GM21737 (cell line): Measurements from ENCODE around the gene PEX1.
A peak's percentile ranks its signal among the peaks of the same experiment; 100 is the strongest.
"Not testable (repeated sequence)": the region's sequence is repeated elsewhere in the genome, so short reads cannot be mapped to it uniquely, and the experiment has no call there.

Experiments
- ATAC-seq: cut with Tn5 transposase; IDR thresholded peaks from one replicate; pipeline ENCODE4 v1.9.1; 2021; ENCODE audit warnings: mild to moderate bottlenecking, moderate library complexity; ENCODE audit not compliant: unreplicated experiment

The PEX1 gene

GRCh38 chr7:92528188-92528957 is at the start of gene PEX1, which contains the start of gene RBM48:
TSS of gene PEX1 (minus strand) at chr7:92528520. CDS start at chr7:92528435, 85 bp downstream.
TSS of gene RBM48 (plus strand) at chr7:92528795. CDS start at chr7:92528814, 19 bp downstream.
- ATAC-seq, result peak; percentile 96

GRCh38 chr7:92576296-92576695 is 48.0 kb upstream of the PEX1 start:
- no peak for ATAC-seq

GRCh38 chr7:92569137-92569536 is 40.8 kb upstream of the PEX1 start:
- no peak for ATAC-seq

GRCh38 chr7:92567460-92567859 is 39.1 kb upstream of the PEX1 start:
- no peak for ATAC-seq

GRCh38 chr7:92563345-92563744 is 35.0 kb upstream of the PEX1 start:
- ATAC-seq, result no peak

GRCh38 chr7:92560602-92561001 is 32.3 kb upstream of the PEX1 start:
- ATAC-seq, result no peak

- ATAC-seq, result no peak
These were observed 29.6 kb upstream of the PEX1 start for GRCh38 chr7:92557808-92558362.

- no peak for ATAC-seq
These were observed 28.9 kb upstream of the PEX1 start for GRCh38 chr7:92557249-92557648.

GRCh38 chr7:92550194-92550593 is 21.9 kb upstream of the PEX1 start:
- ATAC-seq, result no peak

GRCh38 chr7:92547579-92547978 is 19.3 kb upstream of the PEX1 start:
- ATAC-seq, result no peak

- ATAC-seq, result no peak
These were observed 18.7 kb upstream of the PEX1 start for GRCh38 chr7:92546856-92547497.

GRCh38 chr7:92545116-92545515 is 16.8 kb upstream of the PEX1 start:
- ATAC-seq, result not testable (repeated sequence)

GRCh38 chr7:92543542-92543941 is 15.2 kb upstream of the PEX1 start:
- ATAC-seq, result not testable (repeated sequence)

GRCh38 chr7:92534572-92534971 is 6.3 kb upstream of the PEX1 start:
- ATAC-seq, result no peak

GRCh38 chr7:92528958-92529264 is 591 bp upstream of the PEX1 start:
- ATAC-seq, result peak; percentile 4

GRCh38 chr7:92527300-92528187 is 776 bp downstream of the PEX1 start:
- no peak for ATAC-seq

GRCh38 chr7:92523110-92523509 is 5.2 kb downstream of the PEX1 start:
- no peak for ATAC-seq

GRCh38 chr7:92520024-92520423 is 8.3 kb downstream of the PEX1 start:
- no peak for ATAC-seq

GRCh38 chr7:92517631-92518030 is 10.7 kb downstream of the PEX1 start:
- no peak for ATAC-seq

- no peak for ATAC-seq
These were observed 15.0 kb downstream of the PEX1 start for GRCh38 chr7:92513167-92513902.

GRCh38 chr7:92508946-92509345 is 19.4 kb downstream of the PEX1 start:
- ATAC-seq, result no peak
